GM19324 (cell line): Measurements from ENCODE around the gene CFAP61.

ENCODE experiments used
- ATAC-seq: cut with Tn5 transposase; IDR thresholded peaks from one replicate; pipeline ENCODE4 v1.9.1; 2021; ENCODE audit warnings: mild to moderate bottlenecking, moderate library complexity; ENCODE audit not compliant: unreplicated experiment, low FRiP score

Gene CFAP61

DNA sequence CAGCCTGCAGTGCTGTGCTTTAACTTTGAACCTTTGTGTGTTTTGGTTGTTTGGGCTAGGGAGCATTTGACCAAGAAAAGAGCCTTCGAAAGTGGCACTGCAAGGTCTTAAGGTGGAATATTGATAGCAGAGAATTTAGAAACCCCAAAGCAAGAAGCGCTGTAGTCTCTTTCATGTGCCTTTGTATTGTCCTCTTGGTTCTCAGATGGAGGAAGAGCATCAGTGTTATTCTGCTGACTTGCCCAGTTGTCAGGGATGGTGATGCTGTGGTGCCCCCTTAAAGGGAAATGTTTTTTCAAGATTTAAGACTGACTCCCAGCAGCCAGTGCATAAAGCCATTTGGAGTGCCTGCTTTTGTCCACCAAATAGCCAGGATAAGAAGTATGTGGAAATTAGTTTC lies 212.9 kb downstream of the CFAP61 start:
- no peak for ATAC-seq

DNA sequence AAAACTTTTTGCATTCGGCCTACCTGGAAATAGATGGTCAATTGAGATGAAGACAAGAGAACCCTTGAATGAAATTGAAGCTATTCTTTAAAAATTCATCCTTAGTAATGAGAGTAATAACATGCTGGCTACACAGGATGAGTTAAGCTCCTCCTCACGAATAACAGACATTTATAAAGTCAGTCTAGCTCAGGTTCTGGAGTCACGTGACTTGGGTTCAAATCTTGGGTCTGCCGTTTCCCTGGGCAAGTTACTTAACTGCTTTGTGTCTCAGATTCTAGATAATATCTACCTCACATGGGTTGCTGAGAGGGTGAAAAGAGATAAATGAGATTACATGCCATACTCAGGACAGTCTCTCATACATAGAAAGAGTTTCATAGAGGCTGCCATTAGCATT lies 214.2 kb downstream of the CFAP61 start:
- no peak for ATAC-seq

DNA sequence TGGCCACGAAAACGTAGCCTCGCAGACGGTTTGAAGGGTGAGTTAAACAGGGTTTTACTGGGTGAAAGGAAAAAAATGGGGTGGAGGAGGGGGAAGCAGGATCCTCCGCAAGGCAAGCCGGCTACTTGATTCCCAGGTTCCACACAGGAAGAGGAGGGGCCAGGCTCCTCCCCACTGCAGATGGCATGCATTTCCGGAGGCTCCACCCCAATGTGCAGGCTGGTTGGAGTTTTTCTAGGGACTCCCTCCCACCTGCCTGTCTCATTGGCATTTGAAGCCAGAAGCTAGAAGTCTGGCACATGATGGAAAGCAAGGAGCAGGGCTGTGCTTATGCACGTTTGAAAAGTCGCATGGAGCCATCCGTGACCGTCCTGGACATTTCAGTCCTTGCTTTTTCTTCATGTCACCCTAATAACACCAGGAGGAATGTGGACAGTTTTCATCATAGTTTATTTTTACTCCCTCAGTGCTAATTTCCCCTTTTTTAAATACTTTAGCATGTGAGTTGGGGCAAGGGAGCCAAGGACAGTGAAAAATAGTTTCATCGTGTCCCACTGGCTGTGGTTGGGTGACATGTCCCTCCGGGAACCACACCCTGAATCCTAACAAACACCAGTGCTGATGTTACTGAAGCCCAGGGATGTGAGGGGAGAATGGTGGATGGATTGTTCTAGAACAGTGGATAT lies 215.5 kb downstream of the CFAP61 start:
- ATAC-seq, result no peak

DNA sequence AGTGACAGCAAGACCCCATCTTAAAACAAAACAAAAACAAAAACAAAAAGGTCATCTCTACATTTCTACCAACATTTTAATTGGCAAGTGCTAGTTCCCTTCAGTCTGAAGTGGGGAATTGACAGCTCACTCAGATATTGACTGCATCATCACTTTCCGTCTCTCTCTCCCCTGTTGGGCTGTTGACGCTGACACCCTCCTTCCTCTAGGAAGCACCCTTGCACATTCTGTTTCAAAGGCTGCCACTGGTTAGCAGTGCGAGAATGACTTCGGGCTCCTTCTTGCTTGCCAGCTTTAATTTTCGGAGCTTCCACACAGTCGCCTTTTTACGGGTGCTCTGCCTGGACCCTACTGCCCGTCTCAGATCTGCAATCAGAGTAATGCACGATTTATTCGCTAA lies 218.9 kb downstream of the CFAP61 start:
- ATAC-seq, result no peak

DNA sequence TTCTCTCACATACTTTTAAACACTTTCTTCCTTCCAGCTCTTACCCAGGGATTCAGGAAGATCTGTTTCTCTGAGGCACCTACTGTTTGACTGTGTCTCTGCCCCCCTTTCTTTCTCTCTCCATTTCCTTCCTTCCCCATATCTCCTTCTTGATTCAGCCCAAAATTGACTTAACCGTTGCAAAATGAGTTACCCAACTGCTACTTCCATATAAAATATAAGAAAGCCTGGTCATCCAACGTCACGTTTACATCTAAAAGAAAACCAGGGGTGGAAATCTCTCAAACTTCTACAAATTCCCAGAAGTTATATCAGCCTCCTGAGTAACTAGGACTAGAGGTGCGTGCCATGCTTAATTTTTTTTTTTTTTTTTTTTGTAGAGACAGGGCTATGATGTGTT lies 220.4 kb downstream of the CFAP61 start:
- ATAC-seq, result no peak

DNA sequence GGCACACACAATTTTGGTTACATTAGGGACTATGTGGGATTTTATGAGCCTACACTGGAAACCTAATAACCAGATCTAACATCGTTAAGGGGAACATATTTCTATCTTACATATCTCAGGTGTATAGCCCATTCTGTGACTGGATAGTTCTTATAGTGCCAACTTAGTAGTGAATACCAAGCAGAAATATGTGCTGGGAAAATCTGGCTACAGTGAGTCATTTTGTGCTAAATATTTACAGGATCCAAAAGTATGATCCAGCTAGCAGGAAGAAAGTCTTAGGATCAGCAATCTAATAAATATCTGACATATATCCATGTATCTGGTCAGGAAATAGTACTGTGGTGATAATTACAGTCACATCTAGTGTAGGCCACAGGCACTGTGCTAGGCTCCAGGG lies 221.0 kb downstream of the CFAP61 start:
- ATAC-seq, result no peak

DNA sequence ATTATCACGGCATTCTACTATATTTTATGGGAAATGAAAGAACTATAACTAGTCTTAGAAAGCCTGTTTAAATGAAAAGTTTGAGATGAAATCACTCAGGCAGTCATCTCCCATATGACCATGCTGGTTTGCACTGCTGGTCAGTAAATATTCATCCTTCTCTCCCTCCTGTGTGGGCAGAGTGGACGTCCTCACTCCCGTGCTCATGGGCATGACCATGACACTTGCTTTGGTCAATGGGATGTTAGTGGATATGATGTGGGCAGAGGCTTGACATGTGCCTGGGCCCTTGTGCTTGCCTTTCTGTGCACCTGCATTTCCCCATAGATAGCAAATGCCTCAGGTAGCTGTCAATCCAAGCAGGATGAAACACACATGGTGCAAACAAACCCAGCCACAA lies 222.5 kb downstream of the CFAP61 start:
- ATAC-seq, result no peak

DNA sequence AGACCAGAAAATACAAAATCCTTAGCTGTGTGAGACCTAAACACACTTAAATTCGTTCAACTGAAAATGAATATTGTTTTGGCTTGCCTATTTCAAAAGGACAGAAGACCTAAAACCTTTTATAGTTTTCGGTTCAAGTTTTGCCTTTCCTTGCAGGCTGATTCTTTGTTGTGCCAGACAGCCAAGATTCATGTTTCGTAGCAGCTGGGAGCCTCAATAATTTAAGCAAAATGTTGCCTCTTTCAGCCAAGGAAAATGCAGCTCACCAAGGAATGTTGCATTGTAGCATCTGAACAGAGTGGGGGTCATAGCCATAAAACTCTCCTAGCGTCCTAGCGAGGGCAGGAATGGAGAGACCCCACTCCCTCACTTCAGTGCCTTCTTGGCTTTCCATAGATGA lies 223.3 kb downstream of the CFAP61 start:
- ATAC-seq, result no peak

DNA sequence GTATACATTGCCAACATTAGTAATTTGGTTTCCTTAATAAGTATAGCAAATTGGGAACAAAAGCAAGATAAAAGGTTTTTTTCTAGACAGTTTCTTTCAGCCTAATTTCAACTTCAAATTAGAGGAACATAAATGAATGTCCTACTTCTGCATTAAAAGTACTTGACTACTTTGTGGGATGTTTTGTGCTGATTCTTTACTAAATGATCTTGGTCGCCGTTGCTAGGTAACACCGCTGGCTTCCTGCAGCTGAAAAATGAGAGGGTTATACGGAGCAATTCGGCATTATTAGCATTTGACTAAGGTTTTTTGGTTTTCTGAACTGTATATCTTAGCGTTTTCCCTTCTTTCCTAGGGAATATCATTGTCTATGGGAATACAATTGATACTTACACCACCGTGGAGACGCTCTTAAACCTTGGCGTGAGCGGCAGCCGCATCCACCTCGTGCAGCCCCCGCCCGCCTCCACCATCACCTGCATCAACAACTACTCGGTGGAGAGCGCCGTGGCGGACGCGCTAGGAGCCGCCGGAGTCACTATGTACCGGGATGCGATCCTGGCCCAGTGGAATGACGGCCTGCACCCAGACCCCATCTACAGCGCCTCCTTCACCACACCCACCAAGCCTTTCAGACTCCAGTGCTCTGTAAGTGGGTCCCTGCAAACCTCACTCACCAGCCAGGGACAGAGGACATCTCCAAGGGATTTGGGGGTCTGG lies 224.6 kb downstream of the CFAP61 start:
- no peak for ATAC-seq

DNA sequence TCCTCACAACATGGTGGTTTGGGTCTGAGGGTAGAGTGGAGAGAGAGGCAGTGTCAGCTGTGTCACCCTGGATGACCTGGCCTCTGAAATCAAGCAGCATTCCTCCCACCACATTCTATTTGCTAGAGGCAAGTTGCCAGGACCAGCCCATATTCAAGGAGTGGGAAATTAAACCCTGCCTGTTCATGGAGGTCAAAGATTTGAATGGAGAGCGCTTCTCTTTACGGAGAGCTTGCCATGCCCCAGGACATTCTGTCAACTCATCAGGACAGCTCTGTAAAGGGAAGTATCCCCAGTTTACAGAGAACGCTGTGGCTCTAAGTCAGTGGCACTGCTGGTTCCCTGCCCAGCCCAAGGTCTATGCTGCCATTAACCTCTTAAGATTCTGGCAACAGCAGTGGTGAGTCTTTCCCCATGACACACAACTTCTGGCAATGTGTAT lies 225.6 kb downstream of the CFAP61 start:
- ATAC-seq, result no peak

DNA sequence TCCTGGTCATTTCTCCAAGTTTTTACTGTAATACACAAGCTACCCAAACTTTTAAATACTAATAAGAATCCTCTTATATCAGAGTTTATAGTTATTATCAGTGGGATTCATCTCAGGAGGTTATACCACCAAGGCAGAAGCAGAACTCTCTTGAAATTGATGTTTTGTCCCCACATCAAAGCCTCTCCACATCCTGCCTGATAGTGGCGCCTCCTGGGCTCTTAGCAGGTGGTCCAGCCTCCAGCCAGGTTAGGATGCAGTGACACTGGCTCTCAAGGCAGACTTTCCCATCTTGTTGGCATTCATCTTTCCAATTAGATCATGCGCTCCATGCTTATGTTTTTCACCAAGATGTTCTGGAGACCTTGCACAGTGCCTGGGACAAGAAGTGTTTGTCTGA lies 233.7 kb downstream of the CFAP61 start:
- no peak for ATAC-seq

DNA sequence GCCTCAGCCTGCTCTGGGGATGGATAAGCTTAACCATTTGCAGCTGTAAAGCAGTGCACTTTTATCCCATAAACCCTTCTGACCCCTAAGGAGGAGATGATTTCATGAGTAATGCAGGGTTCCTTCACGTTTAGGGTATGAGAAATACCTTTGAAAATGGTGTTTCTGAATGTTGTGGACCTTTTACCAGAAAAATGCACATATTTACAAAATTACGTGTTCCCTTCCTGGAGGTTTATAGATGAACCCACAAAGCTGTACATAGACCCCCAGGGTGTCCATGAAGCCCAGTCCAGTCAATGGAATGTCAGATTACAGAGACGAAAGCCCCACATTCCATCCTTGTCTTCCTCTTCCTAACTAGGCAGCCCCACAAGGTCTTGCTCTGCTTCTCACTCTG lies 237.0 kb downstream of the CFAP61 start:
- ATAC-seq, result no peak

DNA sequence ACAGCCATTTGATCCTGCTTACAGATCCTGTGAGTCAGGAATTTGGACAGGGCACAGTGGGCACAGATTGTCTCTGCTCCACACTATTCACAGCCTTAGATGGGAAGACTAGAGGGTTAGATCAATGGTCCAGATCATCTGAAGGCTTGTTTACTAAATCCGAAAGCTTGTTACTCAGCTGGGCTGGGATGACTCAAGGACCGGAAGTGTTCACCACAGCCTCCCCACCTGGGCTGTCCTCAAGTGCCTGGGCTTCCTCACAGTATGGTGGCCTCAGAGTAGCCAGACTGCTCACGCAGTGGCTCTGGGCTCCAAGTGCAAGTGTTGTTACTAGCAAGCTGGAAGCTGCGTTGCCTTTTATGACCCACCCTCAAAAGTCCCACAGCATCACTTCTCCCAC lies 240.1 kb downstream of the CFAP61 start:
- ATAC-seq, result no peak

DNA sequence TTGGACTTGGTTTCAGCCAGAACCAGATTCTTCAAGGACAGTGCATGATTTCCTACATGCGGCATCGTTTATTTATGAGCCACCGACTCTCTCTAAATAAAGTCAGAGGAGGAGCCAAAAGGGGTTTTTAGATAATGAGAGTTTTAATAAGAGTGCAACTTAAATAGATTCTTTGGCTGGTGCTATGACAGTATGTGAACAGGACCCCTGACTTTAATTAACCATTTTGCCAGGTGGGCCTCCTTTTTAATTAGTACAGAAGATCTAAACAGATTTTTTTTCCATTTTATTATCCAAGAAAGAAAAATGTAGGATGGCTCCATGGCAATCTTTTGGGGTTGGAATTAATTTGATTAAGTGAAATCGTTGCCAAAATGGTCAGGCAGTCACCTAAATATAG lies 240.8 kb downstream of the CFAP61 start:
- no peak for ATAC-seq

DNA sequence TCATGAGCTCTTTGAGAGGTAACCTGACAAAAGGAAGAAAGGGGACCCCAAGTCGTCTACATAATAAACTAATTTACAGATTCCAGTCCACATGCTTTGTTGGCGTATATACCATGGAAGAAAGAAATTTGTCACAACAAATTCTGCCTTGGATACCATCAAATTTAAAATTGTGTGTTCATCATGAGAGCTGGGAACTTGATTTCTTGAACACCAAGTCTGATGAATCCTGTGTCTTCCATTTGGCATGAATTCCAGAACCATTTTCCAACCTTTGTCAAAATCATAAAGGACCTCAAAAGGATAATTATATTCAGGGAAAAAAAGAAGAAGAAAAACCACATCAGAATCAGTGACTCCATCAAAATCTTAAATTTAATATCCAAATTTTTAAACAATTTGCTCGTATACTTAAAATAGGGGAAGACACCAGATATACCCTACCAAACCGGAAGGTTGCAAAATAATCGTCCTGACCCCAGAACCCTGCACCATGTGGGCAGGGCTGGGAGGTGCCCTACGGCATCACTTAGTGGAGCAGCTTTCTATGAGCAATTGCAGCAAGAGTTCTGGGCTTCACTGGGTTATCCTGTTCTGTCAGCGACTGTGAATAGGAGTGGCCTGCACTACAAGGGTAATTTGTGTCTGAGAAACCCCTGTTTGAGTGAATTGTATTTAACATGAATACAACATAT lies 241.5 kb downstream of the CFAP61 start:
- ATAC-seq, result no peak

DNA sequence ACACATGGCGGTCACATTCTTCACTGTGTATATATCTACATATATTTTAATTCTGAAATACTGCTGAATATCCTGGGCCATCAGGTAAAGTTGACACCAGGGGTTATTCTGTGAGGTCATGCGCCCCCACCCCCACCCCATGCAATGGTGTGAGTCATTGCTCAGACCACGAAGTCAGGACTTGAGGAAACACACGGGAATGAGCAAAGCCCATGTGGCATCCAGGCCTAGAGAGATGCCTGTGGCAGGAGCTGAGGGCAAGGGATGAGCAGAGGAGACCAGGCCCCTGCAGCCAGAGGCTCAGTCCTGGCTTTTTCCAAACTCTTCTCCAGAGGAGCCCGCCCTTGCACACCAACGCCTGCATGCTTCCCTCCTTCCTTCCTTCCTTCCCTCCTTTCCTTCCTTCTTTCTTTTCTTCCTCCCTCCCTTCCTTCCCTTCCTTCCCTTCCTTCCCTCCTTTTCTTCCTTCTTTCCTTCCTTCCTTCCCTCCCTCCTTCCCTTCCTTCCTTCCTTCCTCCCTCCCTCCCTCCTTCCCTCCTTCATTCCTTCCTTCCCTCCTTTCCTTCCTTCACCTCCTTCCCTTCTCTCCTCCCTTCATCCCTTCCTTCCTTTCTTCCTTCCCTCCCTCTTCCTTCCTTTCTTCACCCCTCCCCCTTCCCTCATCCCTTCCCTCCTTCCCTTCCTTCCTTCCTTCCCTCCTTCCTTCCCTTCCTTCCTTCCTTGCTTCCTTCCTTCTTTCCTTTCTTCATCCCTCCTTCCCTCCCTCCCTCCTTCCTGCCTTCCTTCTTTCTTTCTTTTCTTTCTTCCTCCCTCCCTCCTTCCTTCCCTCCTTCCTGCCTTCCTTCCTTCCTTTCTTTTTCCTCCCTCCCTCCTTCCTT lies 243.5 kb downstream of the CFAP61 start:
- no peak for ATAC-seq

DNA sequence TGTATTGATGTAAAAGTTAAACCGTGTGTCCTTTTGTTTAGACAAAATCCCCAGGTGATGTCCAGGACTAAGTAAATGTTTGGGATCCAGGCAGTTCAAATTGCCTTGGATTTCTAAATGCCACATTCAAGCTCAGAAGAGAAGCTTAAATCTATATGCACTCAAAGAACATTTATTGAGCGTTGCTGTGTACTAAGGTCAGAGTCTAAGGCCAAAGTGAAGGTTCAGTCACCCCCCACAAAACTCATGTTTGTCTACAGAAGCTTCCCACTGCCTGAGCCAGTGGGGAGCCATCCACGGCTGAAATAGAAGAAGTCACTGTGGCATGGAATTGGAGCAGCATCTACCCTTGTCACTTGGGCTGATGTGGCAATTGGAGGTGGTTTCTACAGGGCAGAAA lies 244.8 kb downstream of the CFAP61 start:
- ATAC-seq, result no peak

DNA sequence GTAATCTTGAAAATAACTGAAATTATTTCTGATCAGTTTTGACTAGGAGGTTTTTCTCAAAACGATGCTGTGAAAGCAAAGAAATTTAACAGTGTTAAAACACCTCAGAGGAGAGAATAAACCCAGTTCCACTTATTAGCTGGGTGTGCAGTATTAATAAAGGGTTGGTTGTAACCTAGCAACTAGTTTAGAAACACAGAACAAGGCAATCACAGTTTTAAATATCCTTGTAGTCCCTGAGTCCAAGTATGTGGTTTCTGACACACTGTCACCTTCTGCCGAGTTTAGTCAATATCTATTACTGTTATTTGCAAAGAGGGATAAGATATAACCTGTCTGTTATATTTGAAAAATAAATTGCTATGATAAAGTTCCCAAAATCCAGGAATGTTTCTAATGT lies 245.4 kb downstream of the CFAP61 start:
- no peak for ATAC-seq

DNA sequence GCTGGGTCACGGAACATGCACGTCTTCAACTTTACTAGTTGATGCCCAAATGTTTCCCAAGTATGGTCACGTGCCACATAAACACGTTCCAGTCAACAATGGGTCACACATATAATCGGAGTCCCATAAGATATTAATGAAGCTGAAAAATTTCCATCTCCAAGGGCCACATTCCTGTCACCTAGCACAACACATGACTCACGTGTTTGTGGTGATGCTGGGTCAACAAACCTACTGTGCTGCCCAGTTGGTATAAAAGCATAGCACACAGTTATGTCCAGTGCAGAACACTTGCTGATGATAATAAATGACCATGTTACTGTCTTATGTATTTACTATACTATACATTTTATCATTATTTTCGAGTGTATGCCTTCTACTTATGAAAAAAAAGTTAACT lies 247.6 kb downstream of the CFAP61 start:
- no peak for ATAC-seq

DNA sequence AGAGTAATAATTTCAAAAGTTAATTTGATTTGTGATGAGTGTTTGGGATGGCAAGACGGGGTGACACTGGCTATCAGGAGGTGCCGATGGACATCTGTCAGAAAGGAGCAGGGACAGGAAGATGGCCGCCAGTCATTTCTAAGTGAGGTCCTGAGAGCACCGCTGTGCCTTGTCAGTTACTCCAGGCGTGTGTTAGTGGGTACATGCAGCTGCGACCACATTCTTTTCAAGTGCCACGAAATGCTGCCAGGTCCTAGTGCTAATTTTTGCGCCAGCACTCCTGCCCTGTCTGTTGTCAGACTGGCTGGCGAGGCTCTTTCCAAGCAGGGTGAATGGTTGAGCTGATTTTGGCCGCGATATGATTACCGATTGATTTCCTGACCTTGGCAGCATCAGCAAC lies 251.0 kb downstream of the CFAP61 start:
- ATAC-seq, result no peak

DNA sequence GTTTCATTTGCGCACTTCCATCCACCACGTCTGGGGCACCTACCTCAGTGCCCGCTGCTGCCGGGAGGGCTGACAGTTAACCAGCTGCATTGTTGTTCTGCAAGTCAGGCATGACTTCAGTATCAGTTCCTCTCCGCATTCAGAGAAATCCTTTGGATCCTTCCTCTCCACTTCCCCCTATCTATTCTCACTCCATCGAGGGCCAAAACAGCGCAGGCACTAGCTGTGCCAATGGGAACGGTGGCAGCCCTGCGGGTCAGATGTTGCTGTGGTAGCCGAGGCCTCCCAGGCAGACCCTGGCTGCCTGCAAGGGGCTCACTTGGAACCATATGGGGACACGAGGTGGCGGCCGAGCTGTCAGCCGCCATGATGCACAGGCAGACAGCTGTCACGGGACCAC lies 251.4 kb downstream of the CFAP61 start:
- no peak for ATAC-seq
